Adrenal gland (tissue), 12 donors: ENCODE measurements around the gene SPEG. TPM values are rescaled to one million over a fixed set of nuclear protein-coding genes. Genes with fewer than 3 reads are reported as not detected.

Source experiments
- DNase-seq, 7 donors: peaks; one replicate each; pipeline ENCODE4 v3.0.0-alpha.2; 2019 to 2020
- H3K27ac ChIP-seq, 5 donors: fragments of 200-600 bp; sonication (generic) in 4 of 5; 1 replicate in 3 of 5; 2 replicates in 2 of 5; pipeline versions ENCODE4 v1.5.1 to v1.8.0; 2016 to 2020; ENCODE audit warnings: mild to moderate bottlenecking in 1 of 5
- H3K27me3 ChIP-seq: fragments of 200-600 bp; 2 replicates; pipeline ENCODE4 v1.8.0; 2021
- H3K36me3 ChIP-seq, 2 donors: fragments of 200-600 bp; replicated peaks in 1 of 2; 1 replicate in 1 of 2; 2 replicates in 1 of 2; pipeline versions ENCODE4 v1.5.1 to v1.8.0; 2018 to 2022
- H3K4me1 ChIP-seq, 2 donors: fragments of 200-600 bp; replicated peaks in 1 of 2; 1 replicate in 1 of 2; 2 replicates in 1 of 2; pipeline versions ENCODE4 v1.5.1 to v1.8.0; 2018 to 2021
- H3K4me3 ChIP-seq, 4 donors: fragments of 200-600 bp; sonication (generic) in 3 of 4; one replicate each; pipeline ENCODE4 v1.5.1; 2016 to 2018
- H3K9me3 ChIP-seq, 3 donors: fragments of 200-600 bp; sonication (generic) in 1 of 3; replicated peaks in 1 of 3; 1 replicate in 2 of 3; 2 replicates in 1 of 3; pipeline versions ENCODE4 v1.5.1 to v1.8.0; 2016 to 2021
- CTCF ChIP-seq, 6 experiments: fragments of 450-650 bp in 4 of 6; fragments of 200-600 bp in 2 of 6; sonication (generic) in 1 of 6; IDR thresholded peaks; 1 replicate in 5 of 6; 2 replicates in 1 of 6; pipeline versions ENCODE4 v1.5.1 to v1.8.0; 2016 to 2021; ENCODE audit warnings: antibody characterized with exemption in 6 of 6, mild to moderate bottlenecking in 2 of 6, moderate library complexity in 1 of 6
- POLR2A ChIP-seq, 2 donors: fragments of 450-650 bp; IDR thresholded peaks; one replicate each; pipeline ENCODE4 v1.6.1; 2017; ENCODE audit warnings: antibody characterized with exemption in 2 of 2, mild to moderate bottlenecking in 2 of 2, moderate library complexity in 1 of 2
- WGBS, 4 donors: extraction: QIAGEN DNeasy Blood & Tissue Kit in 2 of 4; methylation state at CpG; one replicate each; pipeline versions ENCODE4 v1.1.5 to v1.1.7; 2013 to 2017; 5-methylcytosine and 5-hydroxymethylcytosine counted together
- intact Hi-C, 2 donors: fragments of 100-400 bp; cut with DNase I; formaldehyde crosslinking; loops; one replicate each; pipeline versions ENCODE4 v1.14.1 to v1.15.0; 2022 to 2023
- polyA plus RNA-seq, 3 donors: library from polyadenylated mRNA; stranded (reverse); fragments of 200-250 nt in 2 of 3; fragments of 350-450 nt in 1 of 3; fragmentation: Illumina TruSeq in 1 of 3; extraction: RNeasy Lipid Tissue Mini Kit (QIAGEN cat#74804) in 1 of 3; gene quantifications; one replicate each; pipeline ENCODE4 v1.2.3, GENCODE V29; 2013 to 2014
- total RNA-seq, 9 donors: library from RNA; depleted of rRNA in 4 of 9; stranded (reverse); fragments of >200 nt in 4 of 9; fragments of 120-200 nt in 1 of 9; fragmentation: NEBNext Ultra II Directional in 1 of 9; extraction: Animal tissue kit (Norgen Biotek cat#: 25700) in 1 of 9; gene quantifications; one replicate each; pipeline versions ENCODE4 v1.1.0 to v1.2.4, GENCODE V29; 2013 to 2023
- donor health status: healthy with polysubstance abuse.
- donor health status: Bipolar disorder and iron deficiency.
- donor health status: DM: yes; HTN: yes; CAD: no.
- donor health status: DM: no; HTN: no; CAD: no.
- donor health status: DM: no; HTN: no; CAD: no.
- donor health status: DM: yes; HTN: yes; CAD: no.

The SPEG gene
- total and polyA plus RNA-seq, 12 donors = 0.66 to 178 (median 5.5) TPM

- TF ChIP-seq POLR2A (IDR thresholded peaks at IDR 0.05) (peak; percentile 69 to 74), CTCF (IDR thresholded peaks at IDR 0.05) (no peak)
- peak overlapping the region; percentile 75 to 99 (median 90) for H3K27ac ChIP-seq
- DNase-seq = peak; percentile 81 to 93 (median 90)
- intact Hi-C loops = no loop called here
- H3K4me3 ChIP-seq = peak overlapping the region in 3 of 4 donors; percentile 29 to 92 (median 85)
- H3K4me1 ChIP-seq = peaks cover 6 to 30% of the 10 kb centered on the region in 2 donors
- WGBS, 4 donors = 3 to 12% (median 5%) methylated on average over 15 to 59 of the region's 59 CpGs
- H3K36me3 ChIP-seq = no peaks in the 10 kb centered on the region
- no peaks in the 10 kb centered on the region for H3K9me3 ChIP-seq
- peaks cover 8% of the 10 kb centered on the region for H3K27me3 ChIP-seq
These were observed 63.0 kb downstream of the SPEG start for GRCh38 chr2:219497495-219498279.

- peak; percentile 96 to 99 (median 97) for DNase-seq
- intact Hi-C loops = no loop called here
These were observed 63.8 kb downstream of the SPEG start, which contains the start of gene GMPPA for GRCh38 chr2:219498280-219499057. Gene GMPPA (plus strand): TSS chr2:219498891. CDS start chr2:219499976, 1,085 bp downstream.

GRCh38 chr2:219499058-219499307 is 64.3 kb downstream of the SPEG start:
- H3K27me3 ChIP-seq = peaks cover 3% of the 10 kb centered on the region
- H3K27ac ChIP-seq = peak overlapping the region in 4 of 5 donors; percentile 87 to 99 (median 92)
- peak overlapping the region in 3 of 4 donors; percentile 25 to 92 (median 85) for H3K4me3 ChIP-seq
- DNase-seq = no peak
- no peak for TF ChIP-seq CTCF (IDR thresholded peaks at IDR 0.05)
- TF ChIP-seq POLR2A (IDR thresholded peaks at IDR 0.05) = no peak
- WGBS, 4 donors = 0 to 1% (median 0%) methylated on average over 3 of the region's 3 CpGs
- intact Hi-C loops = no loop called here
- peaks cover 6 to 30% of the 10 kb centered on the region in 2 donors for H3K4me1 ChIP-seq
- no peaks in the 10 kb centered on the region for H3K9me3 ChIP-seq
- peaks cover 0 to 9% of the 10 kb centered on the region in 2 donors for H3K36me3 ChIP-seq

More at GRCh38 chr2:219498280-219499057, 63.8 kb downstream of the SPEG start, which contains the start of gene GMPPA:
- H3K27me3 ChIP-seq = peaks cover 6% of the 10 kb centered on the region
- no peaks in the 10 kb centered on the region for H3K9me3 ChIP-seq
- H3K27ac ChIP-seq = peak within 1 kb of the TSS; percentile 75 to 99 (median 90)
- 0 to 1% (median 0%) methylated on average over 39 to 49 of the region's 49 CpGs for WGBS, 4 donors
- peaks cover 0 to 4% of the 10 kb centered on the region in 2 donors for H3K36me3 ChIP-seq
- TF ChIP-seq CTCF (IDR thresholded peaks at IDR 0.05) (peak in 2 of 6 experiments; percentile 14 to 20), POLR2A (IDR thresholded peaks at IDR 0.05) (peak; percentile 62 to 67)
- peaks cover 6 to 30% of the 10 kb centered on the region in 2 donors for H3K4me1 ChIP-seq
- H3K4me3 ChIP-seq = peak within 1 kb of the TSS in 3 of 4 donors; percentile 29 to 92 (median 85)

GRCh38 chr2:219499555-219499954 is 64.9 kb downstream of the SPEG start:
- Histone ChIP-seq H3K27me3 (peaks cover 3% of the 10 kb centered on the region), H3K9me3 (no peaks in the 10 kb centered on the region), H3K4me3 (peak overlapping the region in 1 of 4 donors; percentile 92), H3K4me1 (peaks cover 6 to 30% of the 10 kb centered on the region in 2 donors), H3K36me3 (peaks cover 0 to 15% of the 10 kb centered on the region in 2 donors), H3K27ac (peak overlapping the region in 1 of 5 donors; percentile 95)
- intact Hi-C loops = no loop called here
- DNase-seq = no peak
- TF ChIP-seq POLR2A (IDR thresholded peaks at IDR 0.05) = no peak
- TF ChIP-seq CTCF (IDR thresholded peaks at IDR 0.05) = no peak
- WGBS, 4 donors = 53 to 70% (median 67%) methylated on average over 1 of the region's 1 CpG
